ENCODE data around the gene SYT8.
A peak's percentile ranks its signal among the peaks of the same experiment; 100 is the strongest.

The SYT8 gene

DNA sequence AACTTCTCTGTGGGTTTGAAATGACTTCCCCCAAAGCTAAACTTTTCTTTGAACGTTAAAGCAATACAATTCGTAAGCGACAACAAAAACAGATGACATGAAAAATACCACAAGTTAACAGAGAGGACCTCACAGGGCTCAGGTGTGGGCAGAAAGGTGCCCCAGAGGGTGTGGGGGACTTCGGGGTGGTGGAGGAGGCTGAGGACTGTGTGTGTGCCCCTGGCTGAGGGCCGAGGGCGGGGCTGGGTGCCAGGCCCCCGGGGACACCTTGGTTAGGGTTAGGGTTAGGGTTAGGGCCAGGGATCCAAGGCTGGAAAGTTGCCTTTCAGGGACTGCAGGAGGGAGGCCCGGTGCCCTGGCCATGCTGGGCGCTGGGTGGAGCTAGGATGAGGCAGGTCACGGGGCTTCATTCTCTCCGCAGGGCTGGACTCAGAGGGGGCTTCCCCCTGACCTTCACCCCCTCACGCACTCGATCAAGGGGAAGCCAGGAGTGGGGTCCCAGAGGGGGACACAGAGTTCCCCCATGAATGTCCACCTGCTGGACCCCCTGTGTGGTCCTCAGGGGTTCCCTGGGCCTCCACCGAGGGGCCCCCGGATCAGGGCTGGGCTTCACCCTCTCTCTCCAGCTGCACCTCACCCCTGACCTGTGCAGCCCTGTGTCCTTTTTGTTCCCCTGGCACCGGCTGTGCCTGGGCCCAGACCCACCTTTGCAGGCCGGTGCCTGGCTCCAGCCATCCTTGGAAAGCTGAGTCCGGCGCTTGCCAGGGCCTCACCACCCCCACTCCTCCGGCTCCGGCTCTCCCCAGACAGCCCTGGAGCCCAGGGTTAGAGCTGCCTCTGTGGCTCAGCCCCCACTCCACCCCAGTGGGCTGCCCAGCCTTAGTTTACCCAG lies 11.0 kb downstream of the SYT8 start:
- no peak for DNase-seq (ENCODE audit: low read depth in 3 of 3)

DNA sequence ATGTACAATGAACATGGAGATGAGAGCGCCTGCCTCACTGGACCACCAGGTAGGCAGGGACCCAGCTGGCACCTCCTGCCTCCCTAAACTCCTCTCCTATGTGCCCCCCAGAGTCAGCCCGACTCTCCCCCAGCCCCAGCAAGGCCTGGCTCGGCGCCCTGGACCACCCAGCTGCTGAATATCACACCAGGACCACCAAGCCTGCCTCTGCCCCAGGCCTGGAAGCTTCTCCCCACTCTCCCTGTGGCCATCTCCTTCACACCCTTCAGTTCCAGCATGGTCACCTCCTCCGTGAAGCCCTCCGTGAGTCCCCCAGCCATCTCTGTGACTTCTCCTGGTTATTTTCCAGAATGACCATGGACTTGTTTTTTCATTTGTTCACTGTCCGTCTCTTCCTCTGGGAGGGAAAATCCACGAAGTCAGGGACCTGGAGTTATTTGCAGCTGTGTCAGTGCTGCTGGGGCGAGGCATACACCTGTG lies 11.7 kb downstream of the SYT8 start:
- no peak for DNase-seq (ENCODE audit: low read depth in 3 of 3)

DNA sequence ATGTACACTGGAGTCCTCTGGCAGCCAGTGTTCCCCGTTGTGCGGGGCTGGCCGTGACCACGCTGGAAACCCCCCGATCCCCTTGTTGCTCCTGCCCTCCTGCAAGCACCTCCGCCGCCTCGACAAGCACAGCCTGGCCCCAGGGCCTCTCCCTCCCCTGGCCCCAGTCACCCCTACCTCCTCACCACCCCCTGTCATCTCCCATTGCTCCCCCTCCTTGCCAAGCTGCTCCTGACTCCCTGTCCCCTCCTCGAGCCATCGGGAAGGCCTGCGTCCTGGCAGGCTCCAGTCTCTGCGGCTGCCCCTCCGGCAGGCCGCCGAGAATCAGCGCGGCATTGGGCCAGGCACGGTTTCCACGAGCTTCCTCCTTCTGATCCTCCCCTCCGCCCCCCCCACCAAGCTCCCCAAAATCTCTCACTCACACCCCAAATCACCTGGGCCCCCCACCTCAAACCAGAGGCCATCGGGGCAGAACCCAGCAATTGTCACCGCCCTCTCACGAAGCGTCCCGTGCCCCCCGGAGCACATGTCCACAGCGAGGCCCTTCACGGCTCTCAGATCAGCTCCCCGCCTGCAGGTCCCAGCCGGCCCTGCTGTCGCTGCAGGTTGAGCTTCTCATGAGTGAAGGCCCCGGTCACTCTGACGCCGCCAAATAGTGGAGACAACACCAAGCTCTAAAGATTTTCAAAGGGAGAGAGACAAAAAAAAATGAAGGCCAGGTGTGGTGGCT lies 12.4 kb downstream of the SYT8 start:
- no peak for DNase-seq (ENCODE audit: low read depth in 3 of 3)

DNA sequence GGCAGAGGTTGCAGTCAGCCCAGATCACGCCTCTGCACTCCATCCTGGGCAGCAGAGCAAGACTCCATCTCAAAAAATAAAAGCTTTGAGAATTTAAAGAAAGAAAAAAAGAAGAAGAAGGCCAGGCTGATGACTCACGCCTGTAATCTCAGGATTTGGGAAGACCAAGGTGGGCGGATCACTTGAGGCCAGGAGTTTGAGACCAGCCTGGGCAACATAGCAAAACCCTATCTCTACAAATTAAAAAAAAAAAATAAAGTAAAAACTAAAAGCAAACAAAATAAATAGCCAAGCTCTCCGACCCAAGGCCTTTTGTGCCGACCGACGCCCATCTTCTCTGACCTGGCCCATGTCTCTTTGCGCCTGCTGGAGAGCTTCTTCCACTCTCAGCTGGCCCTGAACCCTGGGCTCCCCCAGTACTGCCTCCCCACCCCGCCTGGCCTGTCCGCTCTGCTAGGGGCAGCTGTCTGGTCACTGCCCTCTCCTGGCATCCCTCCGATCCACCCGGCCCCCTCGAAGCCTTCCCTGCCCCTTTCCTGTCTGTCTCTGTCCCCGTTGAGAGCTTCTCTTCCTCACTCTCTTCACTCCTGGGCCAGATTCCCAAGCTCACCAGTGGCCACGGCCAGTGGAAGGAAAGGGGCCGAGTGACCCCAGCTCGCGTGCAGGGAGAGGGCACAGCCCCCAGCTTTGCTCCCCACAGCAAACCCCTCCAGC lies 13.3 kb downstream of the SYT8 start:
- DNase-seq (ENCODE audit: low read depth in 3 of 3): no peak

DNA sequence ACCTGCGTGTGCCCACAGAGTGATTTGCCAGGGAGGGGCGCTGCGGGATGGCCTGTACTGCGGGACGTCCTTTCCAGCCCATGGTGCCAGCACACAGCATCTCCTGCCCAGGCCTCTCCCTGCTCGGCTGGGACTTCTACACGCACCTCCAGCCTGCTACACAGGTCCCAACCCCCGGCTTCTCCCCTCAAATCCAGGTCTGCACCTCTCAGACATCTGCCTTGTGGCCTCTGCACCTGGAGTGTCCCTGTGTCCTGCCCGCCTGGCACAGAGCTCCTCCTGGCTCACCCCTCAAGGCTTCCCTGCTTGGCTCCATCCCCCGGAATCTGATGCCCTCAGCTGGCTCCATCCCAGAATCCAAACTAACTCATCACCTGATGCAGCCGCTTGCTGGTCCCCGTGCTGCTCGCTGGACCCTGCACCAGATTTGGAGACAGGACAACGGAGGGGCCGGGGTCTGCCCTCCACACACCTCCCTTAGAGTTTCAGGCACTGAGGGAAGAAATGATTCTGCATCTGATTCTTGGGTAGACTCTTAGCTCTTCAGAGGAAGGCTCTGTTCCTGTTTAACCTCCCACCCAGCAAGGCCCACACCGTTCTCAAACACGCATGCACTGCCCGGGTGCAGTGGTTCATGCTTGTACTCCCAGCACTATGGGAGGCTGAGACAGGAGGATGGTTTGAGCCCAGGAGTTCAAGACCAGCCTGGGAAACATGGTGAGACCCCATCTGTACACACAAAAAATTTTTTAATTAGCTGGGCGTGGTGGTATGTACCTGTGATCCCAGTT lies 14.0 kb downstream of the SYT8 start:
- DNase-seq (ENCODE audit: low read depth in 3 of 3): no peak

DNA sequence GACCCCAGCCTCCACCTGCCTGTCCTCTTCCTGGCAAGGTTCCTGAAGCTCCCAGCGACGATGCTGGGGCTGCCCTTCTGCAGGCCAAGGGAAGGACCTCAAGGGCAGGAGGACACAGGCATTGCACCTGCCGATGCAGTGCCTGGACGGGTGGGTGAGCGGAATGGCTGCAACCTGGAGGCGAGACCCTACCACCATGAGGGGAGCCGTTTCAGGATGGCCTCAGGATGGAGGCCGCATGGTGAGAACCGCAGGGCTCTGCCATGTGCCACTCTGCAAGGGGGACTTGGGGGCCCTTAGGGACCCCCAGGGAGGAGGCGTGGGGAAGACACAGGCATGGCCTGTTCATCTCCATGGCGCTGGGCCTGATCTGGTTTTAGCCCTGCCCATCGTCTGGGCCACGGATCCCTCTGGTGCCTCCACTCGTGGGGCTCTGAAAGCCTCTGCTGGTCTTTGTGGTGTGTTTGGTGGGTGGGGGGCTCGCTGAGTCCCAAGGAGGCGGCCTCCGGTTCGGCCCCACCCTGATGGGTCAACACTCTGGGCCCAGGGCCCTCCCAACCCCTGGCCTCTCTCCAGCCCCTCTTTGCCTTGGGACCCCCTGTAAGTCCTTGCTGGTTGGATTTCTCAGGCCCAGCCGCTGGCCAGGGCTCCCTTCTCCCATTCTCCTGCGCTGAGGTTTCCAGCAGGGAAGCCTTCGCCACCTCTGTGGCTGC lies 16.8 kb downstream of the SYT8 start:
- no peak for DNase-seq (ENCODE audit: low read depth in 3 of 3)

DNA sequence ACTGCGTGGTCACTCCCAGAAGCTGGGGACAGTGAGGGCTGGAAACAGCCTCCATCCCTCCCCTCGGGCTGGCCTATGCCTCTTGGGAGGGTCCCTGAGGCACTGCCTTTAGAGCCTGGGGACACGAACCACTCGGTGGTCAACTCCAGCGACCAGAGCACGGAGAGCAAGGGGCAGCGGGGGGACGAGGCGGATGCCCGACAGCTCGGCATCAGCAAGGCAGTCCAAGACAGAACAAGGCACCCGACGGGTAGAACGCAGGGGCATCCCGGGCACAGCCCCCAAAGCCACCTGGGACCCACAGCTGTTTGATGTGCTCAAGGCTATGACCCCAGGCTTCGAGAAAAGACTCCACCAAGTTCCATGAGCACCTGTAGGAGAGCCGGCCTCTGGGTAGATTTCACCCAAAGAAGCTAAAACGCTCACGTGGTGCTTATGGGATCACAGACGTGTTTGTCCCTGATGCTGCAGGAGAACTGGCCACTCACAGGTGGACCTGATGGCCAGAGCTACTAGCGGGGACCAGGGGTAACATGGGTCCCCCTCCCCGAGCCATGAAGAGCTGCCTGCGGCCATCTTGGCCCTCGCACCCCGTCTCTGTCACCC lies 17.6 kb downstream of the SYT8 start:
- no peak for DNase-seq (ENCODE audit: low read depth in 3 of 3)

DNA sequence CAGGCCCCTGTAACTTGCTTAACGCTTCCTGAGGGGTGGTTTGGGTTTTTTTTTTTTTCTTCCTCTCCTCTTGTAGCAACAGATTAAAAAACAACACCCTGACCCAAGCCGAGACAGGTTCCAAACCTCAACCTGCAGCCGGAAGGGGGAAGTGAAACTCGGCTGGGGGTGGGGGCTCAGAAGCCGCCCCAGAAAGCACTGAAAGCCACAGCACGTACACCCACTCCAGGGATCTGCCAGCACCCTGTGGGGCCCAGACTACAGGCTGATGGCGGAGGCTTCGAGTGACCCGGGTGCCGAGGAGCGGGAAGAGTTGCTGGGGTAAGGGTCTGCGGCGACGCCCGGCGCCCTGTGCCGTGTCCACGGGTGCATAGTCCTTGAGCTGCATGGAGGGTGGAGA lies 18.1 kb downstream of the SYT8 start, which contains the start of gene LSP1:
Gene LSP1, plus strand, starts transcription at position 208 of the 400 bp plus-strand sequence. Its CDS starts 61 bp downstream, at position 269.
- peak; percentile 59 to 81 (median 68) for DNase-seq (ENCODE audit: low read depth in 3 of 3)

DNA sequence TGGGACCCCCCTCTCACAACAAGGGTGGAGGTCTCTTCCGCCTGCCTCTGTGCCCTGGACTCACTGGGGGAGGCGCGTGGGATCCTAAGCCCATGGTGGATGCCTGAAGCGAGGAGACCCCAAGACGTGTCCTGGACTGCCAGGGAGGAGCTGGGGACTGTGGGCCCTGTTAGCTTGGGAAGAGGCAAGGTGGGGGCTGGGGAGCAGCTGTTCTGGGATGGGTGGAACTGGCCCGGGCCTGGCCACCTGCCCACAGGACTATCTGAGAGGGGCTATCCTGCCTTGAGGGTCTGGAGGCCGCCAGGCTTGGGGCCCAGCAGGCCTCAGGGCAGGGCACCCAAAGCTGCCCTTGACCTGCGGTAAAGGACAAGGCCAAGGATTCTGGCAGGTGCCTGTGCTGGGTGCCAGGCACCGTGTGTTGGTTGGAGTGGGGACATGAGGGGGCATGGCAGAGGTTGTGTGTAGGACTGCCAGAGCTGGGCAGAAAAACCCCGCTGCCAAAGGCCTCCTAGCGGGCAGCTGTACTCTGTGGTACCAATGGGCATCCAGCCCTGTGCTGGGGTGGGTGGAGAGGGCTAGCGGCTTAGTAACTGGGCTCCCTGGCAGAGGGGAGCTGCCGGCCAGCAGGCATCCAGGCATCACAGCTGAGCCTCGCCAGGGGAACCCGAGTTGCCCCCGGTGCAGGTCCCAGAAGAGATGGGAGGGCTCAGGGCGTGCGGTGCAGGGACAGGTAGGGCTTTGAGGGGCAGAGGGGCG lies 18.8 kb downstream of the SYT8 start:
- DNase-seq (ENCODE audit: low read depth in 3 of 3): no peak

DNA sequence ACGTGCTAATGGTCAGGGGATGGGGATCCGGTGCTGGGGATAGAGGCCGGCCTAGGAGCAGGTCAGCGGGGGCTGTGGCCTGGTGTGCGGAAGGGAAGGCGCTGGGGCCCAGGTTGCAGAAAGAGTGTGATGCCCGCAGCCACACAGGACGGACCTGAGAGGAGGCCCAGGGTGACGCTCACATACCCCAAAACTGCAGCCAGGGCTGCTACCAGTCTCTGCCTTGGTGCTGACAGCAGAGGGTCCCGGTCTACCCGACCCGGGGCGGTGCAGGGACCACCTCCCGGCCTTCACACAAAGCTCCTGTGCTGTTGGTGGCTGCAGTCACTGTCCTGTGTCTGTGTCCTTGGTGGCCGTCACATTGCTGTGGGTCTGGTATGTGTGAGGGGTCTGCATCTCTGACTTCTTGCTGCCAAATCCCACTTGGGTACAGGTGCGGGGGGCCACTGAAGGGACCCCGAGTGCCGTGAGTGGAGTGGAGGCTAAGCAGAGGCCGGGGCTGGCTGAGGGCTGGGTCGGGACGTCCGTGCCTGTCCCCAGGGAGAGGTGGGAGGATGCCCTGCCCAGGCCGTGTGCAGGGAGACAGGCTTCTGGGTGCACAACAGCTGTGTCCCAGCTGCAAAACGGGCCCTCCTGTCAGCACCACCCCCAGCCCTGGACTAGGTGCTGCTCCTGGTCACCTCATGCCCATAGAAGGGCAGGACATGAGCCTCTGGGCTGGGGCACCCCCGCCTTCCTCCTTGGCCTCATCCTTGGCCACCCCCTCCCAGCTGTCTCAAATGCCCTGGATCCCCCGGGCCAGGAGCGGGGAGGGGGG lies 19.6 kb downstream of the SYT8 start:
- DNase-seq (ENCODE audit: low read depth in 3 of 3): no peak

DNA sequence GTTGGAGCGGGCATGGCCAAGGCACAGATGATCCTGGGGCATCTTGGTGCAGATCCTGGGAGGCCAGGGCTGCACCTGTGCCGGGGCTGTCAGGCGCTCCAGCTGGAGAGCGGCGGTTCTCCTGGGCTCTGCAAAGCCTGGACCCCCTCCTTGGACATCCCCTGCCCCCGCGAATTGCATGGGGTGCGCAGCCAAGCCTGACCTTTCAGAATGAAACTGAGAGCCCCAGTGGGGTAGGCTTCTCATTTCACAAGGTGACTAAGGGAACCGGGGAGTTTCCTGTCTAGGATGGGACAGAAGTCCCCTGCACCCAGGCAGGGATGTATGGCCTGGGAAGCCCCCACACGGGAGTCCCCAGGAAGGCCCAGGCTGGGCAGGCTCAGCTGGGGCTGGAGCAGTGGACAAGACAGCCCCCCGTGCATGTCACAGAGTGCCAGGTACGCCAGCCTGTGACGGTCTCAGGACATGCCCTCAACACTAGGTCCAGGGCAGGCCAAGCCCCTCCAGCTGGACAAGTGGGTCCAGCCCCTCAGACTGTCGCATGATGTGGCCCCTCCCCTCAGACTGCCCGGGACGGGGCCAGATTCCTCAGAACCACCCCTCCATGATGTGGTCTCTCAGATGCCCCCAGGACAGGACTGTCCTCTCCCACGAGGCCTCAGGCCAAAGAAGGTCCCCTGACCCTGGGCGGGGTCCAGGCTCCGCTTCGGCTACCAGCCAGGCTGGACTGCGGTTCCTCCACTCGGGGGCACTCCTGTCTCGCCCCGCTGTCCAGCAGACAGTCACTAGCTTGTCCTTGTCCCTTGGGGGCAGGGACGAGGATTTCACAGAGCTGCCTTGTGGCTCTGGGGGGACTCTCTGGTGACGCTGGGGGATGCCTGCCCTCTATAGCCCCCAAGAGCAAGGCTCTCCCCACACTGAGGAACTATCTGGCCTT lies 20.4 kb downstream of the SYT8 start:
- DNase-seq (ENCODE audit: low read depth in 3 of 3): peak in 2 of 3 experiments; percentile 22 to 46

DNA sequence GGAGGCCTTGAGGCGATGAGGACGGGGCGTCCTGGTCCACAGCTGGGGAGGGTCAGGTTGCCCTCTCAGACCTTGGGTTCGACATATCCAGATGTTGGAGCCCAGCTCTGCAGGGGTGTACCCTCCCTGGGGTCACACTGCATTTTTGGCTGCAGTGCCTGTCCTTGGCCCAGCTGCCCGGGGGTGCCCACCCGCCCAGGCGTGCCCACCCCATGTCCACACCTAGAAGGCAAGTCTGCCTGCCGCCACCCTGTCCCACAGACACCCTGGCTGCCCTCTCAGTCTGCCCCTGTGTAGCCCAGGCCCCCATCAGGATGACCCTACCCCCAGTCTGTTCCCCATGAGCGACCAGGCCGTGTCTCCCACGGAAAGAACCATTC lies 21.1 kb downstream of the SYT8 start:
- no peak for DNase-seq (ENCODE audit: low read depth in 3 of 3)

DNA sequence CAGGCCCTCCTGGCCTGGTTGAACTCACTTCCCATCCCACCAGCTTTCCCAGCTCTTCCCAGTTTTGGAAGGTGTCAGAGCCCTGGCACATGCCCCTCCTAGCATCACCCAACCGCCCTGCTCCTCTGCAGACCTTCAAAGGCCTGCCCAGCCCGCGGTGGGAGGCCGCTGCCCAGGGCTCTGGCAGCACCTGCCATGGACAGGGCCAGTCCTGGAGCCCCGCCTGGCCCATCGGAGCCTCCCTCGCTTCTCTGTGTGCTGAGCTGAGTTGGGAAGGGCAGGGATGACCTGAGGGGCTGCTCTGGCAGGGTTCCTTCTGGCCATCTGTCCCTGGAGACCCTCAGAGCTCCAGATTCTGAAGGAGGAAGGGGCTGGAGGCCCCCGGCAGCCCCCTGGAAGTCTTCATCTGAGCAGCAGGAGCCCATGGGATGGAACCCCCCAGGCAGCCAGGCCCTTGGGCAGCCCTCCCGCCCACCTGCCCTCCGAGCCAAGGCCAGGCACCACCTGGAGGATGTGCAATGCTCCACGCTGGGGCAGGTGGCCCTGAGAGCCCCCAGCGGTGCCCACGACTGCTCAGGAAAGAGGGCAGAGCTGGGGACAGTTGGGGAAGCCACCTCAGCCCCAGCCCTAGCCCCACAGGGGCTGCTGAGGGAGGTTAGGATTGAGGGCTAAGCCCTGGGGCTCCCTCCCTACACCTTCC lies 21.7 kb downstream of the SYT8 start:
- no peak for DNase-seq (ENCODE audit: low read depth in 3 of 3)

DNA sequence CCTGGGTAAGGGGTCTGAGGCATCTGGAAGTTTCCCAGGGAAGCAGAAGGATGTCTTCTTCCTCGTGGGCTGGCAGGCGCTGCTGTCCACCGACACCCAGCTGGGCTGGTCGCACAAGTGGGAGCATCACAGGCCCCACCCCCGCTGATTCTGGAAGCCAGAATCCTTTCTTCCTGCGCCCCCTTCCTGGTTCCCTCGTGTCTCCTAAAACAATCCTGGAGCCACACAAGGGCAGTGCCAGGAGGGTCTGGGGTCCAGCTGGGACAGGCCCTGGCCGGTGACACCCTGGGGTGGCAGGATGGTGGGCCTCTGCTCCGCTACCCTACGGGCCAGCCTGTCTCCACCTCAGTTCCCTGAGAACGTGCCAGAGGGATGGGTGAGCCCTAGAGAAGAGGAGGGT lies 22.3 kb downstream of the SYT8 start:
- no peak for DNase-seq (ENCODE audit: low read depth in 3 of 3)

DNA sequence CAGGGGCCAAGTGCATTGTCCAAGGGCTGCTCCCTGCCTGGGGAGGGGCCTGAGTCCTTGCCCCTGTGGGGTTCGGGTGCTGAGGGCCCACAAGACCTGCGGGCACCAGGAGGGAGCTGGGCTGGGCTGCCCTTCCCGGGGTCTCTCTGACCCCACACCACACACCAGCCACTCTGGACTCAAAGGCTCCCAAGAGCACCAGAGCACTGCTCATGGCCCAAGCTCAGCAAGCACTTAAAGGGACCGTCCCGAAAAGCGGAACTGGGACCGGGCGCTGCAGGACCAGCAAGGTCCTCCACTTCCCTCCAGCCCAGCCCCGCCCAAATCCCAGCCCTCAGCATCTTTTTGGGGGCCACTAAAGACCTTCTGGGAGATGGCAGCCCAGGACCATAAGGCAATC lies 23.4 kb downstream of the SYT8 start:
- no peak for DNase-seq (ENCODE audit: low read depth in 3 of 3)

DNA sequence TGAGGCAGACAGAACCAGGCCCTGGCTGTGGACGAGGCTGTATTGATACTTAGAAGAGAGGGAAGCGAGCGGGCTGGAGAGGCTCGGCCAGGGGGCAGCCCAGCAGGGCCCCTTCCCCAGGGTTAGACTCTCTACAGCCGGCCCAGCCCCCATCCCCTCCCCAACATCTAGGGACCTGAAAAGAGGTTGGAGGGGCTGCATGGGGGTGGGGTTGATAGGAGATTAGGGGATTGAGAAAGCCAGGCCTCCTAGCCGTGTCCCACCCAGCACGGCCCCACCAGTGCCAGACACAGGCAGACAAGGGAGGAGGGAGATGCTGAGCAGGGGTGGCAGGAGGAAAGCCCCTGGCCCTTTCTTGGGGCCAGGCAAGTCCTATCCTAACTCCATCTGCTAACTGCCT lies 23.8 kb downstream of the SYT8 start:
- no peak for DNase-seq (ENCODE audit: low read depth in 3 of 3)

DNA sequence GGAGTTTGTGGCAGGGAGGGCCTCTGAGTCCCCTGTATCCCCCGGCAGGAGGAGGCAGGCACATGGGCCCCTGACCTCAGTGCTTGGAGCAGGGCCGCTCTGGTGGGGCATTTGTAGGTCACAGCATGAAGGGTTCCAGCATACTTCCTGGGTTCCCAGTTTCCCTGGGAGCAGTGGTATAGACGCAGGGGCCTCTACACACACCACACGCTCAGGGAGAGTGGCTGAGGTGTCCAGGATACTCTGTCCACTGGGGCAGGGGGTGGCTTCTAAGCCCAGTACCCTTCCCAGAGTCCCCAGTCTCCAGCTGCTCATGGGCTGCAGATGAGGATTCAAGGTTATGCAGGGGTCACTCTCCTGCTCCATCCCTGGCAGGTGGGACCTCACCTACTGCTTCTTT lies 24.2 kb downstream of the SYT8 start:
- DNase-seq (ENCODE audit: low read depth in 3 of 3): no peak

All from stimulated activated CD4-positive, alpha-beta T cell treated with anti-CD3 and anti-CD28 coated beads, TNF-alpha, amount 100 ng/mL, for 24 hours (primary cell).